ENCODE data around the gene RPL41. TPM values are rescaled to one million over a fixed set of nuclear protein-coding genes. Genes with fewer than 3 reads are reported as not detected.
"Not testable (repeated sequence)": the region's sequence is repeated elsewhere in the genome, so short reads cannot be mapped to it uniquely, and the experiment has no call there.

The RPL41 gene
- total RNA-seq (2022): 2,379 and 2,426 TPM in 2 replicates
- Bru-seq, nascent RNA: percentile 100 among the genes with signal in this experiment
- BruChase-seq, experiment 1, labeled RNA remaining after a 6-hour chase: percentile 100 among the genes with signal in this experiment
- BruChase-seq, experiment 2, labeled RNA remaining after a 2-hour chase: percentile 100 among the genes with signal in this experiment
- long read RNA-seq, transcript RPL41-206 (2 exons, 595 nt): minor isoform, 9 of 4,467 reads
- long read RNA-seq, transcript RPL41-203 (4 exons, 335 nt): minor isoform, 5 of 4,467 reads
- long read RNA-seq, transcript RPL41-204 (3 exons, 699 nt): minor isoform, 128 of 4,467 reads
- long read RNA-seq, transcript RPL41-202 (4 exons, 469 nt): major isoform, 3,739 of 4,467 reads
- long read RNA-seq, partial matches to known transcripts: 2 of 4,467 reads
- long read RNA-seq, other reads (novel, unspliced or antisense): 581 of 4,467 reads

GRCh38 chr12:56116267-56117081 lies at the start of gene RPL41:
Gene RPL41 (plus strand): TSS chr12:56116633.
- Mint-ChIP-seq H3K9me3 (ENCODE audit: low read depth, unreplicated experiment) (no peaks in the 10 kb centered on the region), H3K27ac (ENCODE audit: unreplicated experiment) (peak within 1 kb of the TSS; percentile 100), H3K4me3 (ENCODE audit: low read depth, unreplicated experiment) (peak within 1 kb of the TSS; percentile 97), H3K36me3 (ENCODE audit: insufficient read depth, unreplicated experiment) (peaks cover 72% of the 10 kb centered on the region), H3K27me3 (ENCODE audit: unreplicated experiment) (no peaks in the 10 kb centered on the region), H3K4me1 (ENCODE audit: low read depth, unreplicated experiment) (peaks cover 17% of the 10 kb centered on the region)
- peak; percentile 96 for DNase-seq
- CTCF ChIA-PET: interaction anchor here (0.6 to 1.5 kb wide), 3 partner anchors 12 to 72 kb away, joined by 4 to 9 read pairs (median 4); partner anchors contain the start of gene PA2G4
- no peak for TF ChIP-seq CTCF (IDR thresholded peaks at IDR 0.05; ENCODE audit: unreplicated experiment)
- intact Hi-C loops (cut with micrococcal nuclease; ENCODE audit: unreplicated experiment): loop anchor here (5.0 kb wide), 2 partner anchors 41 to 69 kb away; partner anchors contain the start of gene MYL6
- no TSS peak for BruUV-seq (replicated peaks)

- CTCF ChIA-PET: interaction anchor here (0.7 kb wide), 2 partner anchors 90 to 1518 kb away, joined by 5 to 7 read pairs; no protein-coding TSS in a partner anchor
- no peak for TF ChIP-seq CTCF (IDR thresholded peaks at IDR 0.05; ENCODE audit: unreplicated experiment)
- Mint-ChIP-seq H3K36me3 (ENCODE audit: insufficient read depth, unreplicated experiment) (no peaks in the 10 kb centered on the region), H3K27me3 (ENCODE audit: unreplicated experiment) (no peaks in the 10 kb centered on the region), H3K27ac (ENCODE audit: unreplicated experiment) (no peak overlapping the region), H3K4me3 (ENCODE audit: low read depth, unreplicated experiment) (no peak overlapping the region), H3K9me3 (ENCODE audit: low read depth, unreplicated experiment) (no peaks in the 10 kb centered on the region), H3K4me1 (ENCODE audit: low read depth, unreplicated experiment) (peaks cover 18% of the 10 kb centered on the region)
- no TSS peak for BruUV-seq (replicated peaks)
- intact Hi-C loops (cut with micrococcal nuclease; ENCODE audit: unreplicated experiment): no loop called here
- DNase-seq: no peak
Measured at GRCh38 chr12:56071648-56072047, 44.8 kb upstream of the RPL41 start.

GRCh38 chr12:56074396-56074795 lies 42.0 kb upstream of the RPL41 start:
- no peaks in the 10 kb centered on the region for H3K9me3 Mint-ChIP-seq (ENCODE audit: low read depth, unreplicated experiment)
- intact Hi-C loops (cut with micrococcal nuclease; ENCODE audit: unreplicated experiment): no loop called here
- no peak overlapping the region for H3K4me3 Mint-ChIP-seq (ENCODE audit: low read depth, unreplicated experiment)
- no peaks in the 10 kb centered on the region for H3K27me3 Mint-ChIP-seq (ENCODE audit: unreplicated experiment)
- BruUV-seq (replicated peaks): no TSS peak
- CTCF ChIA-PET: no interaction called here
- DNase-seq: no peak
- TF ChIP-seq CTCF (IDR thresholded peaks at IDR 0.05; ENCODE audit: unreplicated experiment): no peak
- H3K27ac Mint-ChIP-seq (ENCODE audit: unreplicated experiment): no peak overlapping the region
- peaks cover 18% of the 10 kb centered on the region for H3K4me1 Mint-ChIP-seq (ENCODE audit: low read depth, unreplicated experiment)
- H3K36me3 Mint-ChIP-seq (ENCODE audit: insufficient read depth, unreplicated experiment): peaks cover 10% of the 10 kb centered on the region

- intact Hi-C loops (cut with micrococcal nuclease; ENCODE audit: unreplicated experiment): loop anchor here (1.0 kb wide), 1 partner anchor 27 kb away; no protein-coding TSS in a partner anchor
Measured at GRCh38 chr12:56077966-56078365, 38.5 kb upstream of the RPL41 start.

More at GRCh38 chr12:56077966-56078365, 38.5 kb upstream of the RPL41 start:
- CTCF ChIA-PET; H3K27me3 Mint-ChIP-seq (ENCODE audit: unreplicated experiment); H3K27ac Mint-ChIP-seq (ENCODE audit: unreplicated experiment); H3K9me3 Mint-ChIP-seq (ENCODE audit: low read depth, unreplicated experiment); BruUV-seq (replicated peaks); DNase-seq: not testable (repeated sequence)
- peak overlapping the region; percentile 99 for H3K4me3 Mint-ChIP-seq (ENCODE audit: low read depth, unreplicated experiment)
- peaks cover 38% of the 10 kb centered on the region for H3K36me3 Mint-ChIP-seq (ENCODE audit: insufficient read depth, unreplicated experiment)
- H3K4me1 Mint-ChIP-seq (ENCODE audit: low read depth, unreplicated experiment): peaks cover 18% of the 10 kb centered on the region
